Prostate gland (tissue), 2 donors: ENCODE results near the gene PPP2R3C.
A peak's percentile ranks its signal among the peaks of the same experiment; 100 is the strongest.

Experiments used
- POLR2AphosphoS5 ChIP-seq: sonication (generic); formaldehyde crosslinking; IDR thresholded peaks from one replicate; pipeline ENCODE4 v1.6.1; 2017; ENCODE audit warnings: antibody characterized with exemption
- TF ChIP-seq, protein P1 (sequence below), 4 experiments: fragments of 200-600 bp in 2 of 4; fragments of 450-650 bp in 2 of 4; sonication (generic) in 2 of 4; IDR thresholded peaks; 1 replicate in 3 of 4; 2 replicates in 1 of 4; pipeline ENCODE4 v1.5.1; 2016 to 2019; ENCODE audit warnings: antibody characterized with exemption in 4 of 4, mild to moderate bottlenecking in 2 of 4, moderate library complexity in 2 of 4

DNA sequence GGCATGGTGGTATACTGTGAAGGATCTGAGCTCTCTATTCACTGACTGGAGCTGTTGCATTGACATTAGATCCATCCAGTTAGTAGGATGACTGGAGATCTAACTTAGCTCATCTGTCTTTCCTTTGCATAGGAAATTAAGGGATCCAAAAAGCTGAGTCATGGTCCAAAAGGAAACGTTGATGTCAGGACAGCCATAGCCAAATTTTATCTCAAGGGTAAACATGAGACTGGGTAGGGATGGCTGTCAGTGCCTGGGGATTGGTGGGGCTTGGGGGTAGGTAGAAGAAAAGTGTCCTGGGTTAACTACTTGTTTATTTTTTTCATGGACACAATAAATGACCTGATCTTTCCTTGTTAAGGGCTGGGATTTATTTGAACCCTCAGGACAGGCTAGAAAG is 71.1 kb downstream of the PPP2R3C start:
- TF ChIP-seq, protein P1, sequence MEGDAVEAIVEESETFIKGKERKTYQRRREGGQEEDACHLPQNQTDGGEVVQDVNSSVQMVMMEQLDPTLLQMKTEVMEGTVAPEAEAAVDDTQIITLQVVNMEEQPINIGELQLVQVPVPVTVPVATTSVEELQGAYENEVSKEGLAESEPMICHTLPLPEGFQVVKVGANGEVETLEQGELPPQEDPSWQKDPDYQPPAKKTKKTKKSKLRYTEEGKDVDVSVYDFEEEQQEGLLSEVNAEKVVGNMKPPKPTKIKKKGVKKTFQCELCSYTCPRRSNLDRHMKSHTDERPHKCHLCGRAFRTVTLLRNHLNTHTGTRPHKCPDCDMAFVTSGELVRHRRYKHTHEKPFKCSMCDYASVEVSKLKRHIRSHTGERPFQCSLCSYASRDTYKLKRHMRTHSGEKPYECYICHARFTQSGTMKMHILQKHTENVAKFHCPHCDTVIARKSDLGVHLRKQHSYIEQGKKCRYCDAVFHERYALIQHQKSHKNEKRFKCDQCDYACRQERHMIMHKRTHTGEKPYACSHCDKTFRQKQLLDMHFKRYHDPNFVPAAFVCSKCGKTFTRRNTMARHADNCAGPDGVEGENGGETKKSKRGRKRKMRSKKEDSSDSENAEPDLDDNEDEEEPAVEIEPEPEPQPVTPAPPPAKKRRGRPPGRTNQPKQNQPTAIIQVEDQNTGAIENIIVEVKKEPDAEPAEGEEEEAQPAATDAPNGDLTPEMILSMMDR (IDR thresholded peaks at IDR 0.05), result no peak
- TF ChIP-seq POLR2AphosphoS5, result peak; percentile 45
